CD14-positive monocyte (primary cell): Measurements from ENCODE around the gene SEZ6L2. TPM values are rescaled to one million over a fixed set of nuclear protein-coding genes. Genes with fewer than 3 reads are reported as not detected.
A peak's percentile ranks its signal among the peaks of the same experiment; 100 is the strongest.

Source experiments
- DNase-seq, 3 donors: peaks; one replicate each; pipeline ENCODE4 v3.0.0-alpha.2; 2011 to 2022
- H2AFZ ChIP-seq: 2 replicates; pipeline ENCODE4 v1.6.0; 2012; ENCODE audit warnings: mild to moderate bottlenecking, low read depth, low read length, inconsistent platforms; ENCODE audit not compliant: insufficient read depth, poor library complexity, severe bottlenecking
- H3K27ac ChIP-seq, 2 donors: 1 replicate in 1 of 2; 2 replicates in 1 of 2; pipeline ENCODE4 v1.5.1; 2012 to 2013; ENCODE audit warnings: low read length in 2 of 2, control low read depth in 1 of 2, inconsistent platforms in 1 of 2, low read depth in 1 of 2, mild to moderate bottlenecking in 1 of 2
- H3K27me3 ChIP-seq, 2 donors: one replicate each; pipeline versions ENCODE4 v1.6.0 to v1.6.1; 2011 to 2013; ENCODE audit warnings: low read length in 2 of 2; ENCODE audit not compliant: control insufficient read depth in 2 of 2, insufficient read depth in 2 of 2
- H3K36me3 ChIP-seq, 2 donors: replicated peaks in 1 of 2; 1 replicate in 1 of 2; 2 replicates in 1 of 2; pipeline versions ENCODE4 v1.5.1 to v1.6.1; 2012 to 2013; ENCODE audit warnings: low read length in 2 of 2, control low read depth in 1 of 2, inconsistent platforms in 1 of 2, mild to moderate bottlenecking in 1 of 2; ENCODE audit not compliant: insufficient read depth in 2 of 2, control insufficient read depth in 1 of 2
- H3K4me1 ChIP-seq, 2 donors: 1 replicate in 1 of 2; 2 replicates in 1 of 2; pipeline versions ENCODE4 v1.5.1 to v1.6.1; 2012 to 2013; ENCODE audit warnings: low read length in 2 of 2, control low read depth in 1 of 2, inconsistent platforms in 1 of 2, mild to moderate bottlenecking in 1 of 2, moderate library complexity in 1 of 2; ENCODE audit not compliant: insufficient read depth in 2 of 2, control insufficient read depth in 1 of 2
- H3K4me2 ChIP-seq: replicated peaks from 2 replicates; pipeline ENCODE3; 2012; ENCODE audit warnings: low read length, moderate library complexity, mild to moderate bottlenecking; ENCODE audit not compliant: poor library complexity, severe bottlenecking; ENCODE audit errors: extremely low read depth
- H3K4me3 ChIP-seq, 3 experiments: fragments of 200-600 bp in 1 of 3; sonication (generic) in 1 of 3; replicated peaks in 1 of 3; 1 replicate in 2 of 3; 2 replicates in 1 of 3; pipeline ENCODE4 v1.5.1; 2011 to 2013; ENCODE audit warnings: low read length in 3 of 3, mild to moderate bottlenecking in 3 of 3, control low read depth in 2 of 3, low read depth in 2 of 3, inconsistent platforms in 1 of 3, moderate library complexity in 1 of 3
- H3K79me2 ChIP-seq: 2 replicates; pipeline ENCODE4 v1.6.0; 2012; ENCODE audit warnings: mild to moderate bottlenecking, control low read depth, inconsistent platforms, low read length, moderate library complexity; ENCODE audit not compliant: insufficient read depth
- H3K9ac ChIP-seq: 2 replicates; pipeline ENCODE4 v1.6.0; 2017; ENCODE audit warnings: low read length, mild to moderate bottlenecking; ENCODE audit not compliant: insufficient read depth, poor library complexity, severe bottlenecking
- H3K9me3 ChIP-seq, 2 donors: replicated peaks in 1 of 2; 1 replicate in 1 of 2; 2 replicates in 1 of 2; pipeline versions ENCODE4 v1.5.1 to v1.6.1; 2012 to 2013; ENCODE audit warnings: low read length in 2 of 2, control low read depth in 1 of 2; ENCODE audit not compliant: control insufficient read depth in 1 of 2, insufficient read depth in 1 of 2
- H4K20me1 ChIP-seq: 2 replicates; pipeline ENCODE4 v1.6.0; 2012; ENCODE audit warnings: mild to moderate bottlenecking, low read length, control low read depth, moderate library complexity; ENCODE audit not compliant: insufficient read depth
- H3K27ac Mint-ChIP-seq, 7 donors: one replicate each; pipeline ENCODE4 v1.8.0; 2020; ENCODE audit warnings: mild to moderate bottlenecking in 7 of 7, mixed read lengths in 7 of 7, moderate library complexity in 6 of 7, inconsistent platforms in 2 of 7
- H3K27me3 Mint-ChIP-seq, 3 donors: one replicate each; pipeline ENCODE4 v1.8.0; 2021 to 2022; ENCODE audit warnings: low read depth in 3 of 3, mild to moderate bottlenecking in 3 of 3, mixed read lengths in 3 of 3, moderate library complexity in 3 of 3, inconsistent platforms in 1 of 3
- H3K36me3 Mint-ChIP-seq, 2 donors: one replicate each; pipeline ENCODE4 v1.8.0; 2020; ENCODE audit warnings: mixed read lengths in 2 of 2, inconsistent platforms in 1 of 2, mild to moderate bottlenecking in 1 of 2
- H3K4me1 Mint-ChIP-seq: one replicate; pipeline ENCODE4 v1.8.0; 2020; ENCODE audit warnings: mild to moderate bottlenecking, mixed read lengths
- H3K4me3 Mint-ChIP-seq, 2 donors: one replicate each; pipeline ENCODE4 v1.8.0; 2020; ENCODE audit warnings: mild to moderate bottlenecking in 2 of 2, mixed read lengths in 2 of 2, moderate library complexity in 1 of 2
- H3K9me3 Mint-ChIP-seq, 7 donors: one replicate each; pipeline ENCODE4 v1.8.0; 2020 to 2022; ENCODE audit warnings: mixed read lengths in 7 of 7, mild to moderate bottlenecking in 6 of 7, moderate library complexity in 6 of 7, inconsistent platforms in 2 of 7
- CTCF ChIP-seq: fragments of 200-600 bp; IDR thresholded peaks from one replicate; pipeline ENCODE4 v1.8.0; 2022; ENCODE audit warnings: antibody characterized with exemption, mild to moderate bottlenecking
- WGBS: methylation state at CpG from one replicate; pipeline ENCODE4 v1.1.5; 2013; ENCODE audit warnings: missing lambda C conversion rate; ENCODE audit not compliant: insufficient coverage; 5-methylcytosine and 5-hydroxymethylcytosine counted together
- intact Hi-C, 2 donors: fragments of 100-400 bp; cut with micrococcal nuclease; formaldehyde crosslinking; loops; one replicate each; pipeline versions ENCODE4 v1.15.0 to v1.15.1; 2023
- polyA plus RNA-seq, 3 donors: library from polyadenylated mRNA; depleted of rRNA in 1 of 3; unstranded in 2 of 3; stranded (reverse) in 1 of 3; fragments of 300-500 nt in 2 of 3; fragments of >200 nt in 1 of 3; fragmentation: Illumina TruSeq in 2 of 3; gene quantifications; 1 replicate in 2 of 3; 2 replicates in 1 of 3; pipeline ENCODE4 v1.2.3, GENCODE V29; 2012 to 2021

SEZ6L2 gene
- polyA plus RNA-seq, 3 donors, result not detected

- intact Hi-C loops, result loop anchor here in 1 of 2 donors (5.0 kb wide), 1 partner anchor 38 kb away; the partner anchor contains the start of gene CDIPT
- Mint-ChIP-seq H3K4me3 (no peak overlapping the region), H3K27ac (no peak overlapping the region), H3K27me3 (no peaks in the 10 kb centered on the region), H3K9me3 (no peaks in the 10 kb centered on the region), H3K4me1 (peaks cover 47% of the 10 kb centered on the region), H3K36me3 (peaks cover 15 to 32% of the 10 kb centered on the region in 2 donors)
- H2AFZ ChIP-seq, result no peak overlapping the region
- H3K4me2 ChIP-seq, result no peak overlapping the region
- H3K4me1 ChIP-seq, result peaks cover 30 to 32% of the 10 kb centered on the region in 2 donors
- no peaks in the 10 kb centered on the region for H3K27me3 ChIP-seq
- peaks cover 92% of the 10 kb centered on the region for H3K79me2 ChIP-seq
- H3K4me3 ChIP-seq, result no peak overlapping the region
- H3K36me3 ChIP-seq, result peaks cover 6 to 25% of the 10 kb centered on the region in 2 donors
- no peaks in the 10 kb centered on the region for H3K9me3 ChIP-seq
- no peak for DNase-seq
- H3K27ac ChIP-seq, result no peak overlapping the region
- peaks cover 100% of the 10 kb centered on the region for H4K20me1 ChIP-seq
- H3K9ac ChIP-seq, result no peak overlapping the region
- no peak for TF ChIP-seq CTCF
- no CpG with 5 or more reads among the region's 7 CpGs for WGBS
Measured at GRCh38 chr16:29824589-29825144, 74.7 kb downstream of the SEZ6L2 start.

GRCh38 chr16:29821643-29822115, 77.7 kb downstream of the SEZ6L2 start:
- Histone ChIP-seq H4K20me1 (peaks cover 87% of the 10 kb centered on the region), H3K27ac (peak overlapping the region; percentile 44 to 88), H3K36me3 (peaks cover 16 to 35% of the 10 kb centered on the region in 2 donors), H3K9ac (peak overlapping the region; percentile 66), H3K9me3 (no peaks in the 10 kb centered on the region), H2AFZ (no peak overlapping the region), H3K27me3 (no peaks in the 10 kb centered on the region), H3K4me1 (peaks cover 50 to 57% of the 10 kb centered on the region in 2 donors), H3K4me2 (peak overlapping the region; percentile 97), H3K79me2 (peaks cover 94% of the 10 kb centered on the region), H3K4me3 (peak overlapping the region; percentile 69 to 99 (median 80))
- DNase-seq, result no peak
- Mint-ChIP-seq H3K9me3 (peaks cover 0 to 1% (median 0%) of the 10 kb centered on the region in 7 donors), H3K4me1 (peaks cover 67% of the 10 kb centered on the region), H3K4me3 (peak overlapping the region; percentile 96 to 98), H3K27ac (peak overlapping the region in 6 of 7 donors; percentile 90 to 96 (median 92)), H3K36me3 (peaks cover 25 to 43% of the 10 kb centered on the region in 2 donors), H3K27me3 (peaks cover 0 to 1% (median 0%) of the 10 kb centered on the region in 3 donors)
- WGBS, result 74% methylated on average over 7 of the region's 7 CpGs
- no peak for TF ChIP-seq CTCF
- intact Hi-C loops, result loop anchor here in 1 of 2 donors (5.0 kb wide), 1 partner anchor 41 kb away; the partner anchor contains the start of gene CDIPT

Other genes with a start within 250 kb of the SEZ6L2 start
- gene SPN, start 236.3 kb downstream of the SEZ6L2 start, polyA plus RNA-seq, result 10 to 100 TPM; 42.4 to 71.0 (median 46.6) TPM
- 1 to 10 TPM; 2.1 to 4.7 (median 3.9) TPM for gene QPRT, start 220.4 kb downstream of the SEZ6L2 start, polyA plus RNA-seq
- 10 to 100 TPM; 24.6 to 32.0 (median 29.2) TPM for gene C16orf54, start 153.6 kb downstream of the SEZ6L2 start, polyA plus RNA-seq
- gene ZG16, start 121.3 kb downstream of the SEZ6L2 start, polyA plus RNA-seq, result not detected
- gene KIF22, start 108.8 kb downstream of the SEZ6L2 start, polyA plus RNA-seq, result 10 to 100 TPM; 22.0 to 46.2 (median 28.9) TPM
- 100 to 1,000 TPM in 1 of 3 donors, 10 to 100 TPM in 2; 14.2 to 137 (median 18.8) TPM for gene MAZ, start 93.0 kb downstream of the SEZ6L2 start, polyA plus RNA-seq
- under 1 TPM in 1 of 3 donors, not detected in 2; 0.04 TPM for gene PRRT2, start 87.4 kb downstream of the SEZ6L2 start, polyA plus RNA-seq
- gene PAGR1, start 83.4 kb downstream of the SEZ6L2 start, polyA plus RNA-seq, result 10 to 100 TPM; 12.6 to 43.4 (median 36.3) TPM
- gene MVP, start 79.1 kb downstream of the SEZ6L2 start, polyA plus RNA-seq, result 100 to 1,000 TPM; 146 to 274 (median 185) TPM
- gene CDIPT, start 36.3 kb downstream of the SEZ6L2 start, polyA plus RNA-seq, result 10 to 100 TPM; 67.2 to 98.8 (median 93.5) TPM
- gene ASPHD1, start 938 bp upstream of the SEZ6L2 start, polyA plus RNA-seq, result not detected
- gene KCTD13, start 26.7 kb upstream of the SEZ6L2 start, polyA plus RNA-seq, result 10 to 100 TPM in 1 of 3 donors, 1 to 10 TPM in 2; 4.0 to 36.6 (median 4.7) TPM
- 100 to 1,000 TPM; 157 to 265 (median 227) TPM for gene TMEM219, start 62.5 kb upstream of the SEZ6L2 start, polyA plus RNA-seq
- 10 to 100 TPM in 1 of 3 donors, 1 to 10 TPM in 2; 1.1 to 19.2 (median 2.3) TPM for gene TAOK2, start 74.3 kb upstream of the SEZ6L2 start, polyA plus RNA-seq
- gene HIRIP3, start 96.1 kb upstream of the SEZ6L2 start, polyA plus RNA-seq, result 1 to 10 TPM; 3.3 to 4.8 (median 3.7) TPM
- 10 to 100 TPM in 1 of 3 donors, 1 to 10 TPM in 2; 2.8 to 57.6 (median 3.5) TPM for gene INO80E, start 96.7 kb upstream of the SEZ6L2 start, polyA plus RNA-seq
- gene DOC2A, start 111.5 kb upstream of the SEZ6L2 start, polyA plus RNA-seq, result 1 to 10 TPM in 1 of 3 donors, under 1 TPM in 2; 0.23 to 3.7 (median 0.66) TPM
- not detected for gene C16orf92, start 123.6 kb upstream of the SEZ6L2 start, polyA plus RNA-seq
- gene TLCD3B, start 131.7 kb upstream of the SEZ6L2 start, polyA plus RNA-seq, result not detected
- gene ALDOA, start 166.2 kb upstream of the SEZ6L2 start, polyA plus RNA-seq, result 1,000 to 10,000 TPM; 1,202 to 1,628 (median 1,429) TPM
- gene PPP4C, start 176.4 kb upstream of the SEZ6L2 start, polyA plus RNA-seq, result 100 to 1,000 TPM; 186 to 388 (median 279) TPM
- gene TBX6, start 192.4 kb upstream of the SEZ6L2 start, polyA plus RNA-seq, result under 1 TPM; 0.10 to 0.65 (median 0.11) TPM
- gene YPEL3, start 196.7 kb upstream of the SEZ6L2 start, polyA plus RNA-seq, result 100 to 1,000 TPM; 182 to 283 (median 235) TPM
- 1 to 10 TPM in 1 of 3 donors, not detected in 2; 9.6 TPM for gene GDPD3, start 214.0 kb upstream of the SEZ6L2 start, polyA plus RNA-seq
- 10 to 100 TPM in 2 of 3 donors, 1 to 10 TPM in 1; 8.1 to 82.8 (median 10.2) TPM for gene MAPK3, start 223.7 kb upstream of the SEZ6L2 start, polyA plus RNA-seq